NCI-H2029 treated with DMSO at 0.1 percent for 48 hours (cell line): ENCODE measurements around the gene ARHGAP31.
"Not testable (repeated sequence)": the region's sequence is repeated elsewhere in the genome, so short reads cannot be mapped to it uniquely, and the experiment has no call there.

ENCODE experiments used
- DNase-seq: peaks from one replicate; lab custom pipeline; 2025; lab: John Stamatoyannopoulos, UW

ARHGAP31 gene

GRCh38 chr3:119295816-119296726 lies 1.9 kb downstream of the ARHGAP31 start:
- DNase-seq = no peak

- no peak for DNase-seq
Observed at GRCh38 chr3:119296727-119297122, 2.5 kb downstream of the ARHGAP31 start.

- no peak for DNase-seq
Observed at GRCh38 chr3:119297169-119297568, 3.0 kb downstream of the ARHGAP31 start.

- DNase-seq = no peak
Observed at GRCh38 chr3:119298565-119298941, 4.4 kb downstream of the ARHGAP31 start.

- no peak for DNase-seq
Observed at GRCh38 chr3:119300991-119301391, 6.8 kb downstream of the ARHGAP31 start.

- DNase-seq = no peak
Observed at GRCh38 chr3:119301662-119302061, 7.5 kb downstream of the ARHGAP31 start.

GRCh38 chr3:119302697-119303551 lies 8.7 kb downstream of the ARHGAP31 start:
- no peak for DNase-seq

GRCh38 chr3:119304201-119304713 lies 10.1 kb downstream of the ARHGAP31 start:
- no peak for DNase-seq

- DNase-seq = no peak
Observed at GRCh38 chr3:119305286-119305685, 11.1 kb downstream of the ARHGAP31 start.

- DNase-seq = not testable (repeated sequence)
Observed at GRCh38 chr3:119306378-119306777, 12.2 kb downstream of the ARHGAP31 start.

- no peak for DNase-seq
Observed at GRCh38 chr3:119308355-119308754, 14.2 kb downstream of the ARHGAP31 start.

GRCh38 chr3:119309591-119309990 lies 15.4 kb downstream of the ARHGAP31 start:
- no peak for DNase-seq

GRCh38 chr3:119310071-119310470 lies 15.9 kb downstream of the ARHGAP31 start:
- DNase-seq = no peak

GRCh38 chr3:119311081-119311925 lies 17.1 kb downstream of the ARHGAP31 start:
- DNase-seq = no peak

GRCh38 chr3:119313461-119313860 lies 19.3 kb downstream of the ARHGAP31 start:
- DNase-seq = no peak

GRCh38 chr3:119314821-119315220 lies 20.6 kb downstream of the ARHGAP31 start:
- DNase-seq = no peak

- DNase-seq = no peak
Observed at GRCh38 chr3:119315600-119316312, 21.6 kb downstream of the ARHGAP31 start.

GRCh38 chr3:119316313-119316670 lies 22.1 kb downstream of the ARHGAP31 start:
- no peak for DNase-seq

- DNase-seq = no peak
Observed at GRCh38 chr3:119318876-119319275, 24.7 kb downstream of the ARHGAP31 start.

GRCh38 chr3:119319311-119319710 lies 25.1 kb downstream of the ARHGAP31 start:
- no peak for DNase-seq

GRCh38 chr3:119320785-119321184 lies 26.6 kb downstream of the ARHGAP31 start:
- DNase-seq = not testable (repeated sequence)
